K562 (cell line): Measurements from ENCODE around the gene SLC44A1. TPM values are rescaled to one million over a fixed set of nuclear protein-coding genes. Genes with fewer than 3 reads are reported as not detected.

Experiments used
- IRF2 ChIP-seq: sonication (generic); formaldehyde crosslinking; IDR thresholded peaks from 2 replicates; pipeline ENCODE4 v1.8.1; 2022; ENCODE audit warnings: mild to moderate bottlenecking, missing genetic modification reagents
- NFYB ChIP-seq: IDR thresholded peaks from 2 replicates; pipeline ENCODE4 v1.6.1; 2011; ENCODE audit warnings: mild to moderate bottlenecking, moderate library complexity; ENCODE audit not compliant: insufficient read length; ENCODE audit errors: extremely low read depth
- POLR2B ChIP-seq: fragments of 450-650 bp; IDR thresholded peaks from 2 replicates; pipeline ENCODE4 v1.6.1; 2018; ENCODE audit warnings: low read depth; ENCODE audit not compliant: partially characterized antibody
- TFAM ChIP-seq: fragments of 250-450 bp; sonication (Bioruptor Pico); conservative IDR thresholded peaks from 2 replicates; pipeline ENCODE4 v1.5.0; 2021; ENCODE audit warnings: mild to moderate bottlenecking, moderate library complexity
- TSC22D4 ChIP-seq: fragments of 450-650 bp; IDR thresholded peaks from 2 replicates; pipeline ENCODE4 v1.6.1; 2016; ENCODE audit warnings: missing genetic modification characterization, missing biosample characterization, control low read depth
- ZNF143 ChIP-seq: sonication (generic); formaldehyde crosslinking; IDR thresholded peaks from 2 replicates; pipeline ENCODE4 v1.9.0; 2022; ENCODE audit warnings: mild to moderate bottlenecking, missing genetic modification reagents
- polyA plus RNA-seq, 8 experiments: library from polyadenylated mRNA; depleted of rRNA in 4 of 8; stranded (reverse) in 5 of 8; unstranded in 3 of 8; fragments of >200 nt; fragmentation: Nextera tagmentation in 2 of 8; fragmentation: Illumina TruSeq in 1 of 8; extraction: Ambion mirVana in 2 of 8; extraction: Trizol in 1 of 8; gene quantifications; 2 replicates each; pipeline versions ENCODE4 v1.2.1 to v1.2.3, GENCODE V29; 2011 to 2014; ENCODE audit warnings: inconsistent platforms in 1 of 8, missing spikeins in 1 of 8
- total RNA-seq, 7 experiments: library from RNA; depleted of rRNA in 6 of 7; stranded (reverse); fragments of >200 nt in 6 of 7; fragmentation: Illumina TruSeq in 2 of 7; extraction: Trizol in 2 of 7; gene quantifications; 2 replicates each; pipeline versions ENCODE4 v1.2.1 to v1.2.3, GENCODE V29; 2011 to 2021; ENCODE audit warnings: low replicate concordance in 1 of 7
- TF ChIP-seq, protein P1 (sequence below): fragments of 200-600 bp; sonication (generic); IDR thresholded peaks from one replicate; pipeline ENCODE4 v1.6.1; 2012; ENCODE audit warnings: mild to moderate bottlenecking, low read depth, low read length, inconsistent platforms

The SLC44A1 gene
- total and polyA plus RNA-seq, 9 of the 15 experiments (the other 6 are each of a cell fraction or from before 2014, with no cell fraction given) = 0.11 to 0.59 (median 0.30) TPM

DNA sequence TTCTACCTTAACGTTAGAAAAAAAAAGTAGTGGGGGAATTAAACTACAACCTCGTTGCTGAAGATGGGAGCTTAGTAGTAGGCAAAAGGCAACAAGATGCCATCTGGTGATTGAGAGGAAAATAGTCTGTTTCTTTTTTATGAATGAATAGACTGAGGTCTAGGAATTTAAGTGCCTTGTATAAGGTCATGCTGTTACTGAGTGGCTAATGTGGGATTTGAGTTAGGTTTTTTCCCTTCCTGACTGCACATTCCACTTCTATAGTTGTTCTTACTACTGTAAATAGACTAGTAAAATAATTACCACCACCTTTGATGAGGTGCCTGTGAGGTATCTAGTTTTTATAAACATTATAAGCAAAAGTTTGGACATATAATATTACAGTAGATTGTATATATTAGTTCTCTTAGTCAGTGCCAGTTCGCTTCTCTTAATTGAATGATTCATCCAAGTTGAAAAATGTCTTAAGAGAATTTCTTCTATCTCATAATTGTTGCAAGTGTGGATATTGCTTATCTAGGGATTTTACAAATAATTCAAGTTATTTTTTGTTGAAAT lies 222.5 kb downstream of the SLC44A1 start (continued):
- TF ChIP-seq, protein P1, sequence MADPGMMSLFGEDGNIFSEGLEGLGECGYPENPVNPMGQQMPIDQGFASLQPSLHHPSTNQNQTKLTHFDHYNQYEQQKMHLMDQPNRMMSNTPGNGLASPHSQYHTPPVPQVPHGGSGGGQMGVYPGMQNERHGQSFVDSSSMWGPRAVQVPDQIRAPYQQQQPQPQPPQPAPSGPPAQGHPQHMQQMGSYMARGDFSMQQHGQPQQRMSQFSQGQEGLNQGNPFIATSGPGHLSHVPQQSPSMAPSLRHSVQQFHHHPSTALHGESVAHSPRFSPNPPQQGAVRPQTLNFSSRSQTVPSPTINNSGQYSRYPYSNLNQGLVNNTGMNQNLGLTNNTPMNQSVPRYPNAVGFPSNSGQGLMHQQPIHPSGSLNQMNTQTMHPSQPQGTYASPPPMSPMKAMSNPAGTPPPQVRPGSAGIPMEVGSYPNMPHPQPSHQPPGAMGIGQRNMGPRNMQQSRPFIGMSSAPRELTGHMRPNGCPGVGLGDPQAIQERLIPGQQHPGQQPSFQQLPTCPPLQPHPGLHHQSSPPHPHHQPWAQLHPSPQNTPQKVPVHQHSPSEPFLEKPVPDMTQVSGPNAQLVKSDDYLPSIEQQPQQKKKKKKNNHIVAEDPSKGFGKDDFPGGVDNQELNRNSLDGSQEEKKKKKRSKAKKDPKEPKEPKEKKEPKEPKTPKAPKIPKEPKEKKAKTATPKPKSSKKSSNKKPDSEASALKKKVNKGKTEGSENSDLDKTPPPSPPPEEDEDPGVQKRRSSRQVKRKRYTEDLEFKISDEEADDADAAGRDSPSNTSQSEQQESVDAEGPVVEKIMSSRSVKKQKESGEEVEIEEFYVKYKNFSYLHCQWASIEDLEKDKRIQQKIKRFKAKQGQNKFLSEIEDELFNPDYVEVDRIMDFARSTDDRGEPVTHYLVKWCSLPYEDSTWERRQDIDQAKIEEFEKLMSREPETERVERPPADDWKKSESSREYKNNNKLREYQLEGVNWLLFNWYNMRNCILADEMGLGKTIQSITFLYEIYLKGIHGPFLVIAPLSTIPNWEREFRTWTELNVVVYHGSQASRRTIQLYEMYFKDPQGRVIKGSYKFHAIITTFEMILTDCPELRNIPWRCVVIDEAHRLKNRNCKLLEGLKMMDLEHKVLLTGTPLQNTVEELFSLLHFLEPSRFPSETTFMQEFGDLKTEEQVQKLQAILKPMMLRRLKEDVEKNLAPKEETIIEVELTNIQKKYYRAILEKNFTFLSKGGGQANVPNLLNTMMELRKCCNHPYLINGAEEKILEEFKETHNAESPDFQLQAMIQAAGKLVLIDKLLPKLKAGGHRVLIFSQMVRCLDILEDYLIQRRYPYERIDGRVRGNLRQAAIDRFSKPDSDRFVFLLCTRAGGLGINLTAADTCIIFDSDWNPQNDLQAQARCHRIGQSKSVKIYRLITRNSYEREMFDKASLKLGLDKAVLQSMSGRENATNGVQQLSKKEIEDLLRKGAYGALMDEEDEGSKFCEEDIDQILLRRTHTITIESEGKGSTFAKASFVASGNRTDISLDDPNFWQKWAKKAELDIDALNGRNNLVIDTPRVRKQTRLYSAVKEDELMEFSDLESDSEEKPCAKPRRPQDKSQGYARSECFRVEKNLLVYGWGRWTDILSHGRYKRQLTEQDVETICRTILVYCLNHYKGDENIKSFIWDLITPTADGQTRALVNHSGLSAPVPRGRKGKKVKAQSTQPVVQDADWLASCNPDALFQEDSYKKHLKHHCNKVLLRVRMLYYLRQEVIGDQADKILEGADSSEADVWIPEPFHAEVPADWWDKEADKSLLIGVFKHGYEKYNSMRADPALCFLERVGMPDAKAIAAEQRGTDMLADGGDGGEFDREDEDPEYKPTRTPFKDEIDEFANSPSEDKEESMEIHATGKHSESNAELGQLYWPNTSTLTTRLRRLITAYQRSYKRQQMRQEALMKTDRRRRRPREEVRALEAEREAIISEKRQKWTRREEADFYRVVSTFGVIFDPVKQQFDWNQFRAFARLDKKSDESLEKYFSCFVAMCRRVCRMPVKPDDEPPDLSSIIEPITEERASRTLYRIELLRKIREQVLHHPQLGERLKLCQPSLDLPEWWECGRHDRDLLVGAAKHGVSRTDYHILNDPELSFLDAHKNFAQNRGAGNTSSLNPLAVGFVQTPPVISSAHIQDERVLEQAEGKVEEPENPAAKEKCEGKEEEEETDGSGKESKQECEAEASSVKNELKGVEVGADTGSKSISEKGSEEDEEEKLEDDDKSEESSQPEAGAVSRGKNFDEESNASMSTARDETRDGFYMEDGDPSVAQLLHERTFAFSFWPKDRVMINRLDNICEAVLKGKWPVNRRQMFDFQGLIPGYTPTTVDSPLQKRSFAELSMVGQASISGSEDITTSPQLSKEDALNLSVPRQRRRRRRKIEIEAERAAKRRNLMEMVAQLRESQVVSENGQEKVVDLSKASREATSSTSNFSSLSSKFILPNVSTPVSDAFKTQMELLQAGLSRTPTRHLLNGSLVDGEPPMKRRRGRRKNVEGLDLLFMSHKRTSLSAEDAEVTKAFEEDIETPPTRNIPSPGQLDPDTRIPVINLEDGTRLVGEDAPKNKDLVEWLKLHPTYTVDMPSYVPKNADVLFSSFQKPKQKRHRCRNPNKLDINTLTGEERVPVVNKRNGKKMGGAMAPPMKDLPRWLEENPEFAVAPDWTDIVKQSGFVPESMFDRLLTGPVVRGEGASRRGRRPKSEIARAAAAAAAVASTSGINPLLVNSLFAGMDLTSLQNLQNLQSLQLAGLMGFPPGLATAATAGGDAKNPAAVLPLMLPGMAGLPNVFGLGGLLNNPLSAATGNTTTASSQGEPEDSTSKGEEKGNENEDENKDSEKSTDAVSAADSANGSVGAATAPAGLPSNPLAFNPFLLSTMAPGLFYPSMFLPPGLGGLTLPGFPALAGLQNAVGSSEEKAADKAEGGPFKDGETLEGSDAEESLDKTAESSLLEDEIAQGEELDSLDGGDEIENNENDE = no peak
- no peak for TF ChIP-seq TSC22D4 (tag)
- no peak for TF ChIP-seq POLR2B
- no peak for TF ChIP-seq TFAM (CRISPR knock-in tag)
- TF ChIP-seq IRF2 (CRISPR knock-in tag) = no peak
- no peak for TF ChIP-seq ZNF143 (CRISPR knock-in tag)
- TF ChIP-seq NFYB = no peak
